Neural cell (in vitro differentiated cells): Measurements from ENCODE around the gene IST1. TPM values are rescaled to one million over a fixed set of nuclear protein-coding genes. Genes with fewer than 3 reads are reported as not detected.
"Not testable (repeated sequence)": the region's sequence is repeated elsewhere in the genome, so short reads cannot be mapped to it uniquely, and the experiment has no call there.

Experiments used
- H2AFZ ChIP-seq: fragments of 200-600, 300-800 bp; sonication (generic), shearing (Covaris generic); 2 replicates; pipeline ENCODE4 v1.6.0; 2014; ENCODE audit warnings: low read depth, mild to moderate bottlenecking, antibody characterized with exemption, low read length, moderate library complexity
- H3F3A ChIP-seq: fragments of 200-600 bp; shearing (Covaris generic); 2 replicates; pipeline ENCODE4 v1.6.1; 2016; ENCODE audit warnings: mild to moderate bottlenecking, moderate library complexity, mixed read lengths, antibody characterized with exemption, low read length; ENCODE audit not compliant: insufficient read depth, poor library complexity, severe bottlenecking
- H3K27ac ChIP-seq: fragments of 200-600, 300-800 bp; sonication (generic), shearing (Covaris generic); 2 replicates; pipeline ENCODE4 v1.5.1; 2014; ENCODE audit warnings: mild to moderate bottlenecking, low read length, moderate library complexity
- H3K27me3 ChIP-seq: fragments of 300-800, 200-600 bp; sonication (generic), shearing (Covaris generic); 2 replicates; pipeline ENCODE4 v1.6.0; 2014; ENCODE audit warnings: mild to moderate bottlenecking, low read depth, low read length, moderate library complexity; ENCODE audit not compliant: insufficient read depth
- H3K36me3 ChIP-seq: fragments of 300-800, 200-600 bp; sonication (generic), shearing (Covaris generic); 2 replicates; pipeline ENCODE4 v1.5.1; 2014; ENCODE audit warnings: mild to moderate bottlenecking, antibody characterized with exemption, low read length, moderate library complexity; ENCODE audit not compliant: insufficient read depth
- H3K4me2 ChIP-seq: fragments of 300-800, 200-600 bp; sonication (generic), shearing (Covaris generic); 2 replicates; pipeline ENCODE4 v1.6.0; 2014; ENCODE audit warnings: mild to moderate bottlenecking, low read length
- H3K4me3 ChIP-seq: fragments of 300-800, 200-600 bp; sonication (generic), shearing (Covaris generic); 2 replicates; pipeline ENCODE4 v1.5.1; 2014; ENCODE audit warnings: mild to moderate bottlenecking, low read length, moderate library complexity
- H3K79me2 ChIP-seq: fragments of 200-600 bp; shearing (Covaris generic); replicated peaks from 2 replicates; pipeline ENCODE4 v1.6.0; 2014; ENCODE audit warnings: mild to moderate bottlenecking, low read length, moderate library complexity; ENCODE audit not compliant: insufficient read depth
- H3K9ac ChIP-seq: fragments of 300-800, 200-600 bp; sonication (generic), shearing (Covaris generic); 2 replicates; pipeline ENCODE4 v1.6.1; 2016; ENCODE audit warnings: mild to moderate bottlenecking, low read length, mixed read lengths
- H3K9me2 ChIP-seq: fragments of 200-600 bp; shearing (Covaris generic); 2 replicates; pipeline ENCODE4 v1.6.1; 2016; ENCODE audit warnings: mild to moderate bottlenecking, low read length, mixed read lengths; ENCODE audit not compliant: insufficient read depth
- H3K9me3 ChIP-seq: fragments of 200-600, 300-800 bp; sonication (generic), shearing (Covaris generic); 2 replicates; pipeline ENCODE4 v1.6.1; 2016; ENCODE audit warnings: mild to moderate bottlenecking, mixed run types, low read length, moderate library complexity, mixed read lengths
- H4K20me1 ChIP-seq: fragments of 200-600 bp; shearing (Covaris generic); 2 replicates; pipeline ENCODE4 v1.6.1; 2016; ENCODE audit warnings: mild to moderate bottlenecking, mixed run types; ENCODE audit not compliant: insufficient read depth
- EP300 ChIP-seq: fragments of 450-650 bp; conservative IDR thresholded peaks from 2 replicates; pipeline ENCODE4 v1.6.1; 2014; ENCODE audit warnings: antibody characterized with exemption, mild to moderate bottlenecking, moderate library complexity; ENCODE audit not compliant: poor library complexity, severe bottlenecking
- EZH2 ChIP-seq: fragments of 200-600, 300-800 bp; shearing (Covaris generic), sonication (generic); IDR thresholded peaks from 2 replicates; pipeline ENCODE4 v1.6.1; 2014; ENCODE audit warnings: antibody characterized with exemption, low read length, borderline replicate concordance, mild to moderate bottlenecking; ENCODE audit not compliant: insufficient read depth, poor library complexity, severe bottlenecking
- MXI1 ChIP-seq: fragments of 450-650 bp; conservative IDR thresholded peaks from 2 replicates; pipeline ENCODE4 v1.6.1; 2014; ENCODE audit warnings: antibody characterized with exemption, mild to moderate bottlenecking; ENCODE audit not compliant: poor library complexity, severe bottlenecking
- POLR2AphosphoS5 ChIP-seq: IDR thresholded peaks from 2 replicates; pipeline ENCODE4 v1.6.1; 2012
- RAD21 ChIP-seq: fragments of 450-650 bp; conservative IDR thresholded peaks from 2 replicates; pipeline ENCODE4 v1.6.1; 2014; ENCODE audit warnings: antibody characterized with exemption, mild to moderate bottlenecking, moderate library complexity
- SMC3 ChIP-seq: fragments of 450-650 bp; conservative IDR thresholded peaks from 2 replicates; pipeline ENCODE4 v1.6.1; 2014; ENCODE audit warnings: antibody characterized with exemption, mild to moderate bottlenecking, moderate library complexity; ENCODE audit not compliant: poor library complexity
- TAF1 ChIP-seq: IDR thresholded peaks from 2 replicates; pipeline ENCODE4 v1.6.1; 2012; ENCODE audit warnings: low read depth
- polyA plus RNA-seq: library from polyadenylated mRNA; depleted of rRNA; stranded (reverse); fragments of >200 nt; gene quantifications from 2 replicates; pipeline ENCODE4 v1.2.3, GENCODE V29; 2014
- TF ChIP-seq, protein P1 (sequence below): fragments of 450-650 bp; IDR thresholded peaks from 2 replicates; pipeline ENCODE4 v1.5.1; 2014; ENCODE audit warnings: antibody characterized with exemption, mild to moderate bottlenecking, moderate library complexity; ENCODE audit not compliant: poor library complexity, severe bottlenecking
- TF ChIP-seq, protein P2 (sequence below): IDR thresholded peaks from 2 replicates; pipeline ENCODE4 v1.6.1; 2012; ENCODE audit warnings: borderline replicate concordance

IST1 gene
- polyA plus RNA-seq, 1 donor from 2014 or later: 389 TPM

DNA sequence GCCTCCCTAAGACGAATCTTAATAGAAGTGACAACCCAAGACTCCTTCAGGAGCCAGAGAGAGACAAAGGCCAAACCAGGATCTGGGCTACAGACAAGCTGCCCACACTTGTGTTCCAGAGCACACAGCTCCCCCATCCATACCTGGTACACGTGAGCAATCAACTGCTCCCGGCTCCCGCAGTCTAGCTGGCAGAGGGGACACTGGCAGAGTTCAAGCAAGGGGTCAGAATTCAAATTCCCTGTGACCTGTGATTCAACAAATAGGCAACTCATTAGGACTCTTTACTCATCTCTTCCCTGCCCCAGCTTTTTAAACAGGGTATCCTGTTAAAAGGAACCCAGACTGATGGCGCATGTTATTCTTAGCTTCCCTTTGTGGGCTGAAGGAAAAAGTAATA, 31.3 kb upstream of the IST1 start:
- no peak for TF ChIP-seq RAD21
- TF ChIP-seq EZH2: no peak
- no peak for TF ChIP-seq SMC3
- no peak for TF ChIP-seq EP300
- no peak overlapping the region for H3K4me3 ChIP-seq
- H3F3A ChIP-seq: no peaks in the 10 kb centered on the region
- H3K36me3 ChIP-seq: no peaks in the 10 kb centered on the region
- H3K4me2 ChIP-seq: no peak overlapping the region
- peaks cover 3% of the 10 kb centered on the region for H4K20me1 ChIP-seq
- H3K9me3 ChIP-seq: no peaks in the 10 kb centered on the region
- peaks cover 11% of the 10 kb centered on the region for H3K79me2 ChIP-seq
- no peaks in the 10 kb centered on the region for H3K27me3 ChIP-seq
- no peak overlapping the region for H3K9ac ChIP-seq
- no peaks in the 10 kb centered on the region for H3K9me2 ChIP-seq
- H3K27ac ChIP-seq: no peak overlapping the region
- H2AFZ ChIP-seq: no peak overlapping the region

DNA sequence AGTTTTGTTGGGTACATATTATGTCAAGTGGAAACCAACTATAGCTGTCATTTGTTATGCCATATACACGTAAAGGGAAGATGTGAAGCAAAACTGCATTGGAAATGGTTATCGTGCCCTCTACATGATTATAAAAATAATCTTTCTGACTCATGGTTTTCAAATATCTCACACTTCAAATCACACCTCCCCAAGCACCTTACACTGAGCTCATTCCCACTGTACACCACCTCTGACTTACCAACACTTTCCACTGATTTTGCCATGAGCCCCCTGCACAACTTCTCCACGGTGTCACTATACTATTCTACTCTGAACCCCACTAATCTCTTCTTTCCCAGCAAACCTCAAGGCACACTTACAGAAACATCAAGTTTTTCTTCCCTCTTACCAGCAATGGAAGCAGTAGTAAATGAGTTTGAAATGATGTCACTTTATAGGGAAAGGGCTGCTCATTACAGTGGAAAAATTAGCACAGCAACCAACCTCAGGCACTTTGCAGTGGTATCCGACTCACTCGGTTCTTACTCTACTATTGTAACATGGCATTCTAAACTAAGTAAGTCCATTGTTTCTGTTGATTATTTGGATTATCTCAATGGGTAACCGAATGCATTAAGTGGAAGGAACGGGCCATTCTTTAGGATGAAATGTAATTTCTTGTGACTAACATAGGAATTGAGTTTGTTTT, 30.0 kb upstream of the IST1 start:
- Histone ChIP-seq H3K9ac (no peak overlapping the region), H3K79me2 (peaks cover 15% of the 10 kb centered on the region), H3K27me3 (no peaks in the 10 kb centered on the region), H2AFZ (no peak overlapping the region), H3K9me2 (no peaks in the 10 kb centered on the region), H3K4me2 (no peak overlapping the region), H3K4me3 (no peak overlapping the region), H3K36me3 (no peaks in the 10 kb centered on the region), H3F3A (no peaks in the 10 kb centered on the region), H4K20me1 (peaks cover 3% of the 10 kb centered on the region), H3K9me3 (no peaks in the 10 kb centered on the region), H3K27ac (no peak overlapping the region)
- TF ChIP-seq EZH2: no peak
- no peak for TF ChIP-seq SMC3
- TF ChIP-seq EP300: no peak
- TF ChIP-seq, protein P1, sequence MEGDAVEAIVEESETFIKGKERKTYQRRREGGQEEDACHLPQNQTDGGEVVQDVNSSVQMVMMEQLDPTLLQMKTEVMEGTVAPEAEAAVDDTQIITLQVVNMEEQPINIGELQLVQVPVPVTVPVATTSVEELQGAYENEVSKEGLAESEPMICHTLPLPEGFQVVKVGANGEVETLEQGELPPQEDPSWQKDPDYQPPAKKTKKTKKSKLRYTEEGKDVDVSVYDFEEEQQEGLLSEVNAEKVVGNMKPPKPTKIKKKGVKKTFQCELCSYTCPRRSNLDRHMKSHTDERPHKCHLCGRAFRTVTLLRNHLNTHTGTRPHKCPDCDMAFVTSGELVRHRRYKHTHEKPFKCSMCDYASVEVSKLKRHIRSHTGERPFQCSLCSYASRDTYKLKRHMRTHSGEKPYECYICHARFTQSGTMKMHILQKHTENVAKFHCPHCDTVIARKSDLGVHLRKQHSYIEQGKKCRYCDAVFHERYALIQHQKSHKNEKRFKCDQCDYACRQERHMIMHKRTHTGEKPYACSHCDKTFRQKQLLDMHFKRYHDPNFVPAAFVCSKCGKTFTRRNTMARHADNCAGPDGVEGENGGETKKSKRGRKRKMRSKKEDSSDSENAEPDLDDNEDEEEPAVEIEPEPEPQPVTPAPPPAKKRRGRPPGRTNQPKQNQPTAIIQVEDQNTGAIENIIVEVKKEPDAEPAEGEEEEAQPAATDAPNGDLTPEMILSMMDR: no peak
- TF ChIP-seq TAF1: no peak
- TF ChIP-seq MXI1: no peak
- no peak for TF ChIP-seq RAD21
- TF ChIP-seq, protein P2, sequence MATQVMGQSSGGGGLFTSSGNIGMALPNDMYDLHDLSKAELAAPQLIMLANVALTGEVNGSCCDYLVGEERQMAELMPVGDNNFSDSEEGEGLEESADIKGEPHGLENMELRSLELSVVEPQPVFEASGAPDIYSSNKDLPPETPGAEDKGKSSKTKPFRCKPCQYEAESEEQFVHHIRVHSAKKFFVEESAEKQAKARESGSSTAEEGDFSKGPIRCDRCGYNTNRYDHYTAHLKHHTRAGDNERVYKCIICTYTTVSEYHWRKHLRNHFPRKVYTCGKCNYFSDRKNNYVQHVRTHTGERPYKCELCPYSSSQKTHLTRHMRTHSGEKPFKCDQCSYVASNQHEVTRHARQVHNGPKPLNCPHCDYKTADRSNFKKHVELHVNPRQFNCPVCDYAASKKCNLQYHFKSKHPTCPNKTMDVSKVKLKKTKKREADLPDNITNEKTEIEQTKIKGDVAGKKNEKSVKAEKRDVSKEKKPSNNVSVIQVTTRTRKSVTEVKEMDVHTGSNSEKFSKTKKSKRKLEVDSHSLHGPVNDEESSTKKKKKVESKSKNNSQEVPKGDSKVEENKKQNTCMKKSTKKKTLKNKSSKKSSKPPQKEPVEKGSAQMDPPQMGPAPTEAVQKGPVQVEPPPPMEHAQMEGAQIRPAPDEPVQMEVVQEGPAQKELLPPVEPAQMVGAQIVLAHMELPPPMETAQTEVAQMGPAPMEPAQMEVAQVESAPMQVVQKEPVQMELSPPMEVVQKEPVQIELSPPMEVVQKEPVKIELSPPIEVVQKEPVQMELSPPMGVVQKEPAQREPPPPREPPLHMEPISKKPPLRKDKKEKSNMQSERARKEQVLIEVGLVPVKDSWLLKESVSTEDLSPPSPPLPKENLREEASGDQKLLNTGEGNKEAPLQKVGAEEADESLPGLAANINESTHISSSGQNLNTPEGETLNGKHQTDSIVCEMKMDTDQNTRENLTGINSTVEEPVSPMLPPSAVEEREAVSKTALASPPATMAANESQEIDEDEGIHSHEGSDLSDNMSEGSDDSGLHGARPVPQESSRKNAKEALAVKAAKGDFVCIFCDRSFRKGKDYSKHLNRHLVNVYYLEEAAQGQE: no peak
- TF ChIP-seq POLR2AphosphoS5: no peak

DNA sequence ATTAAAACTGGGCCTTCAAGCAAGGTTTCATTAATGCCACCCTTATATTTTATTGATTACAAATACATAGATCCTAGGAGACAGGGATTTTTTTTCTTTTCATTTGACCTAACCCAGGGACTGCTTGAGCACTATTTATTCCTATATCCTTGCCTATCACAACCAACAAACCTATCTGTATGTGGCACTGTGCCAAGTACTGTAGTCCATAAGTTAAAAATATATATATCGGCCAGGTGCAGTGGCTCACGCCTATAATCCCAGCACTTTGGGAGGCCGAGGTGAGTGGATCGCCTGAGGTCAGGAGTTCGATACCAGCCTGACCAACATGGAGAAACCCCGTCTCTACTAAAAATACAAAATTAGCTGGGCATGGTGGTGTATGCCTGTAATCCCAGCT, 28.2 kb upstream of the IST1 start:
- H3K9ac ChIP-seq, H3K9me3 ChIP-seq, H3K9me2 ChIP-seq, H3K27ac ChIP-seq, H3K4me2 ChIP-seq, H3K36me3 ChIP-seq, H3F3A ChIP-seq, H2AFZ ChIP-seq, H3K27me3 ChIP-seq, H4K20me1 ChIP-seq, H3K4me3 ChIP-seq: not testable (repeated sequence)
- peaks cover 21% of the 10 kb centered on the region for H3K79me2 ChIP-seq
